IgD-negative memory B cell (primary cell): ENCODE results near the gene CCDC116. TPM values are rescaled to one million over a fixed set of nuclear protein-coding genes. Genes with fewer than 3 reads are reported as not detected.

ENCODE experiments used
- H3K27ac Mint-ChIP-seq, 3 donors: one replicate each; pipeline ENCODE4 v1.8.0; 2020 to 2022; ENCODE audit warnings: mild to moderate bottlenecking in 3 of 3, mixed read lengths in 3 of 3, moderate library complexity in 1 of 3
- H3K27me3 Mint-ChIP-seq: one replicate; pipeline ENCODE4 v1.8.0; 2021; ENCODE audit warnings: mixed read lengths
- H3K36me3 Mint-ChIP-seq: one replicate; pipeline ENCODE4 v1.8.0; 2020; ENCODE audit warnings: mild to moderate bottlenecking, mixed read lengths
- H3K4me1 Mint-ChIP-seq, 3 donors: one replicate each; pipeline ENCODE4 v1.8.0; 2020 to 2022; ENCODE audit warnings: mixed read lengths in 3 of 3, mild to moderate bottlenecking in 1 of 3
- H3K4me3 Mint-ChIP-seq, 4 donors: one replicate each; pipeline ENCODE4 v1.8.0; 2020 to 2022; ENCODE audit warnings: mild to moderate bottlenecking in 4 of 4, mixed read lengths in 4 of 4, moderate library complexity in 3 of 4
- H3K9me3 Mint-ChIP-seq, 3 donors: one replicate each; pipeline ENCODE4 v1.8.0; 2020 to 2021; ENCODE audit warnings: mixed read lengths in 3 of 3, mild to moderate bottlenecking in 1 of 3
- polyA plus RNA-seq: library from polyadenylated mRNA; unstranded; fragments of 300-500 nt; fragmentation: Illumina TruSeq; gene quantifications from one replicate; pipeline ENCODE4 v1.2.3, GENCODE V29; 2021

CCDC116 gene
- polyA plus RNA-seq, 1 donor from 2014 or later: 0.11 TPM

DNA sequence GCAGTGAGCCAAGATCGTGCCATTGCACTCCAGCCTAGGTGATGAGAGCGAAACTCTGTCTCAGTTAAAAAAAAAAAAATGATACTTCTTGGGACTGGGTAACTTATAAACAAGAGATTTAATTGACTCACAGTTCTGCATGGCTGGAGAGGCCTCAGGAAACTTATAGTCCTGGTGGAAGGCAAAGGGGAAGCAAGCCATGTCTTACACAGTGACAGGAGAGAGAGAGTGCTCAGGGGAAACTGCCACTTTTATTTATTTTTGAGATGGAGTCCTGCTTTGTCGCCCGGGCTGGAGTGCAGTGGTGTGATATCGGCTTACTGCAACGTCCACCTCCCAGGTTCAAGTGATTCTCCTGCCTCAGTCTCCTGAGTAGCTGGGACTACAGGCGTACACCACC, 17.7 kb downstream of the CCDC116 start:
- Mint-ChIP-seq H3K27me3 (no peaks in the 10 kb centered on the region), H3K4me1 (peaks cover 11 to 20% (median 18%) of the 10 kb centered on the region in 3 donors), H3K36me3 (peaks cover 3% of the 10 kb centered on the region), H3K27ac (no peak overlapping the region), H3K9me3 (no peaks in the 10 kb centered on the region), H3K4me3 (peak overlapping the region in 2 of 4 donors; percentile 80 to 91)

GRCh38 chr22:21650823-21651520, 18.4 kb downstream of the CCDC116 start:
- Mint-ChIP-seq H3K27me3 (no peaks in the 10 kb centered on the region), H3K4me3 (peak overlapping the region; percentile 86 to 94 (median 92)), H3K27ac (peak overlapping the region in 1 of 3 donors; percentile 4), H3K9me3 (no peaks in the 10 kb centered on the region), H3K36me3 (peaks cover 3% of the 10 kb centered on the region), H3K4me1 (peaks cover 11 to 20% (median 18%) of the 10 kb centered on the region in 3 donors)

GRCh38 chr22:21651521-21652009, 19.0 kb downstream of the CCDC116 start:
- Mint-ChIP-seq H3K9me3 (no peaks in the 10 kb centered on the region), H3K4me1 (peaks cover 12 to 18% (median 17%) of the 10 kb centered on the region in 3 donors), H3K4me3 (peak overlapping the region; percentile 86 to 94 (median 92)), H3K27me3 (no peaks in the 10 kb centered on the region), H3K27ac (peak overlapping the region in 2 of 3 donors; percentile 54 to 68), H3K36me3 (peaks cover 3% of the 10 kb centered on the region)

GRCh38 chr22:21652010-21652546, 19.5 kb downstream of the CCDC116 start:
- peaks cover 2% of the 10 kb centered on the region for H3K36me3 Mint-ChIP-seq
- no peaks in the 10 kb centered on the region for H3K9me3 Mint-ChIP-seq
- peak overlapping the region; percentile 86 to 94 (median 92) for H3K4me3 Mint-ChIP-seq
- no peaks in the 10 kb centered on the region for H3K27me3 Mint-ChIP-seq
- H3K27ac Mint-ChIP-seq: peak overlapping the region in 2 of 3 donors; percentile 54 to 68
- H3K4me1 Mint-ChIP-seq: peaks cover 13 to 19% (median 14%) of the 10 kb centered on the region in 3 donors

DNA sequence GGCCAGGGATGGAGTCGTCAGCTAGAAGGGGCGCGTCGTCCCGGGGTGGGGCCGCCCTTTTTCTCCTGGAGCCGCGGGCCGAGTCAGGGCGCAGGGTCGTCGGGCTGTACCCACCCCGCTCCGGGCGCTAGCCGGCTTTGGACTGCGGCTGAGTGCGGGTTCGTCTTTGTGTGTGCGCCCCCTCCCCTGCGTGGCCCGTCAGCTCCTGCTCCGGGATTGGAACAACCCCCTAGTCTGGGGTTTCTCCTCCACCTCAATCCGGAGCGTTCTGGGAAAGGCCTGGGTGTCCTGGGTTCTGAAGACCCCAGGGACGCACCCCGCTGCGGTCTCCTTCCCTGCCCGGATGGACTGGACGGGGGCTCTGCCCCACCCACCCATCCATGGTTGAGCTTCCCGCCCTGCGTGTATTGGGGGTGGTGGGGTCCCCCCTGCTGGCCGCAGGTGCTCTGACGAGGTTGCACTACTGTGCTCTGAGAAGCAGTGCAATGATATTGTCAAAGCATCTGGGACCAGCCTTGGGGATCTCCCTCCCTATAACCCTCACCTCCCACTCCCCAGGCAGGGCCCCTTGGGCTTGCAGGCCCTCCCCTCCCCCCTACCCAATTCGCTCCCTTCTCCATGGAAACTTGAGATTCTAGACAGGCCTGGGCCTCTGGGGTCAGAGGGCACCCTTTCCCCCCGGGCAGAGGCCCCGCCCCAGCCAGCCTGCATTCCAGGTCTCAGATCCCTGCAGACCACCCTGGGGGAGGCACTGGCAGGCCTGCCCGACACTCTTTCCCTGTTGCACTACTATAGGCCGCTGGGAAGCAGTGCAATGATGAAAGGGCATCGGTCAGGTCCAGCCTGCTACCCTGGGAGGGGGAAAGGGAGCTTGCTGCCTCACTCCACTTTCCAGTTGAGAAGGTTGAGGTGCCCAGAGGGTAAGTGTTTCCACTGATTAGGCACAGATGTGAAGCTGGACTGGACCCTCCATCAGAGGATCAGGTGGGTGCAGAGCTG, 20.3 kb downstream of the CCDC116 start:
- Mint-ChIP-seq H3K4me1 (peaks cover 13 to 19% (median 14%) of the 10 kb centered on the region in 3 donors), H3K9me3 (no peaks in the 10 kb centered on the region), H3K27me3 (no peaks in the 10 kb centered on the region), H3K36me3 (peaks cover 2% of the 10 kb centered on the region), H3K27ac (peak overlapping the region in 2 of 3 donors; percentile 12 to 39), H3K4me3 (peak overlapping the region; percentile 30 to 94 (median 76))

- Mint-ChIP-seq H3K27me3 (no peaks in the 10 kb centered on the region), H3K36me3 (no peaks in the 10 kb centered on the region), H3K27ac (no peak overlapping the region)
These were observed 24.4 kb downstream of the CCDC116 start for GRCh38 chr22:21657020-21657359.

DNA sequence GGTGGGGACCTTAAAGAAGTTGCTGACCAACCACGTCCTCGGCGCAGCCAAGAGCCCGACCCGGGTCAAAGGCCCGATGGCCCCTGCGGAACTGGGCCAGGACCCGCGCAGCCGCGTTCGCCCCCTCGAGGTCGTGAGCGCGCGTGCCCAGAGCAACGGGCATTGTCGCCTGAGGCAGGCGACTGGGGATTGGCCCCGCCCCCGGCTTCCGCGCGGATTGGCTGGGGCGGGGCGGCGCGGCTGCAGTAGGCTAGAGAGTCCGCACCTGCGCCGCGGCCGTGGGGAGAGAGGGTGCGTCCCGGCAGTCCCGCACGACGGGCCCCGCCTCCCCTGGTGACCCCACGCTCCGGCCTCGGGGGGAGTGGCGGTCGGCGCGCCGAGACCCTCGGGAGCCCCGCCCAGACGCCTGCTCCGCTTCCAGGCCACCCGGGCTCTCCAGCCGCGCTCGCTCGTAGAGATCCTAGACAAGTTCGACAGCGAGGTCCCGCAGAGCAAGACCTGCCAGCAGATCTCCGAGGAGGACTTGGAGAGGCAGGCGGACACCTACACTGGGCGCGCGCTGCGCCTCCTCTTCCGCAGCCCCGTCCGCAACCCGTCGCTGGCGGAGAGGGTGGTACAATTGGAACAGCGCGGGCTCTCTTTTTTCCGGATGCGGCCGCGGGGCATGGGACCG, 24.9 kb downstream of the CCDC116 start:
- H3K9me3 Mint-ChIP-seq: no peaks in the 10 kb centered on the region
- H3K27ac Mint-ChIP-seq: no peak overlapping the region
- peak overlapping the region; percentile 57 to 96 (median 90) for H3K4me3 Mint-ChIP-seq
- no peaks in the 10 kb centered on the region for H3K27me3 Mint-ChIP-seq
- peaks cover 4 to 8% (median 8%) of the 10 kb centered on the region in 3 donors for H3K4me1 Mint-ChIP-seq
- no peaks in the 10 kb centered on the region for H3K36me3 Mint-ChIP-seq

More at GRCh38 chr22:21657020-21657359, 24.4 kb downstream of the CCDC116 start:
- Mint-ChIP-seq H3K9me3 (no peaks in the 10 kb centered on the region), H3K4me3 (peak overlapping the region; percentile 80 to 89 (median 84)), H3K4me1 (peaks cover 5 to 9% (median 8%) of the 10 kb centered on the region in 3 donors)

DNA sequence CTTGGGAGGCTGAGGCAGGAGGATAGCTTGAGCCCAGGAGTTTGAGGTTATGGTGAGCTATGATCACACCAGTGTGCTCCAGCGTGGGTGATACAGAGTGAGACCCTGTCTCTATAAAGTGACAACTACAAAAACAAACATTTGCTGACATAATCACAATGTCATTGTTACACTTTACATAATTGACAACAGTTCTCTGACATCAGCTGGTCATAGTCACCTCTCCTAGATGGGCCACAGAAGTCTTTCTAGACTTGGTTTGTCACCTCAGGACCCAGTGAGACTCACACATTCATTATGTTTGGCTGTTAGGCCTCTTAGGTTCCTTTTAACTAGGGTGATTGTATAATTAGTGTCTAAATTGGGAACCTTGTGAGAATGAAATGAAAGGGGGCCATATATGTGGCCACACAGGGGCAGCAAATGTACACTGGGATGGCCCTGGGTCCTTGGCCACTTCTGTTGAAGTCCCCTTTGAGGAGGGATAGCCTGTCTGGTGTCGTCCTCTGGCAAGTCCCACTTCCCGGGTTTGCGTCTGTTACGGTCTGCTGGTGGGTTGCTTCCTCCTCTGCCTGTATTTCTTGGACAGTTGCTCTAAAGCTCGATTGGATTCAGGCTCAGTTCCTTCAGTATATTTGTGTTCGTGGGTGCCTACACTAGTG, 27.4 kb downstream of the CCDC116 start:
- Mint-ChIP-seq H3K27me3 (no peaks in the 10 kb centered on the region), H3K9me3 (no peaks in the 10 kb centered on the region), H3K4me3 (peak overlapping the region in 1 of 4 donors; percentile 69), H3K27ac (no peak overlapping the region), H3K4me1 (peaks cover 4 to 9% (median 8%) of the 10 kb centered on the region in 3 donors), H3K36me3 (no peaks in the 10 kb centered on the region)

GRCh38 chr22:21660904-21661303, 28.3 kb downstream of the CCDC116 start:
- Mint-ChIP-seq H3K36me3 (no peaks in the 10 kb centered on the region), H3K9me3 (no peaks in the 10 kb centered on the region), H3K27ac (no peak overlapping the region), H3K27me3 (no peaks in the 10 kb centered on the region), H3K4me3 (peak overlapping the region in 1 of 4 donors; percentile 1), H3K4me1 (peaks cover 4 to 11% (median 8%) of the 10 kb centered on the region in 3 donors)

GRCh38 chr22:21661991-21662390, 29.4 kb downstream of the CCDC116 start:
- Mint-ChIP-seq H3K9me3 (no peaks in the 10 kb centered on the region), H3K4me3 (peak overlapping the region in 1 of 4 donors; percentile 26), H3K4me1 (peaks cover 4 to 8% (median 4%) of the 10 kb centered on the region in 3 donors)

DNA sequence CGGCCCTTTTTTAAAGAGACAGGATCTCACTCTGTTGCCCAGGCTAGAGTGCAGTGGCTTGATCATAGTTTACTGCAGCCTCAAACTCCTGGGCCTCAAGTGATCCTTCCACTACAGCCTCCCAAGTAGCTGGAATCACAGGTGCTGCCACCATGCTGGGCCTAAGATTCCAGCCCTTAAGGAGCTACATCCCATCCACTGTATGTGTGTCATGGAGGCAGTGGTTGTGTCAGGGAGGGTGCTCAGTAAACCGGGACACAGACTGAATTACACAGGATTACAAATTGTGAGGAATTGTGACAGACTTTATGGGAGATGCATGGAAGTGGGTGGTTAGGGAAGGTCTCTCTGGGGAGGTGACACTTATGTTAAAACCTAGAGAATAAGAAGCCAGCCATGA, 31.2 kb downstream of the CCDC116 start:
- no peaks in the 10 kb centered on the region for H3K27me3 Mint-ChIP-seq
- no peaks in the 10 kb centered on the region for H3K36me3 Mint-ChIP-seq
- peak overlapping the region in 3 of 4 donors; percentile 42 to 82 (median 58) for H3K4me3 Mint-ChIP-seq
- no peaks in the 10 kb centered on the region for H3K9me3 Mint-ChIP-seq
- H3K4me1 Mint-ChIP-seq: peaks cover 4 to 9% (median 5%) of the 10 kb centered on the region in 3 donors
- H3K27ac Mint-ChIP-seq: peak overlapping the region; percentile 22 to 80 (median 73)

More at GRCh38 chr22:21661991-21662390, 29.4 kb downstream of the CCDC116 start:
- no peaks in the 10 kb centered on the region for H3K27me3 Mint-ChIP-seq
- no peaks in the 10 kb centered on the region for H3K36me3 Mint-ChIP-seq
- H3K27ac Mint-ChIP-seq: no peak overlapping the region

DNA sequence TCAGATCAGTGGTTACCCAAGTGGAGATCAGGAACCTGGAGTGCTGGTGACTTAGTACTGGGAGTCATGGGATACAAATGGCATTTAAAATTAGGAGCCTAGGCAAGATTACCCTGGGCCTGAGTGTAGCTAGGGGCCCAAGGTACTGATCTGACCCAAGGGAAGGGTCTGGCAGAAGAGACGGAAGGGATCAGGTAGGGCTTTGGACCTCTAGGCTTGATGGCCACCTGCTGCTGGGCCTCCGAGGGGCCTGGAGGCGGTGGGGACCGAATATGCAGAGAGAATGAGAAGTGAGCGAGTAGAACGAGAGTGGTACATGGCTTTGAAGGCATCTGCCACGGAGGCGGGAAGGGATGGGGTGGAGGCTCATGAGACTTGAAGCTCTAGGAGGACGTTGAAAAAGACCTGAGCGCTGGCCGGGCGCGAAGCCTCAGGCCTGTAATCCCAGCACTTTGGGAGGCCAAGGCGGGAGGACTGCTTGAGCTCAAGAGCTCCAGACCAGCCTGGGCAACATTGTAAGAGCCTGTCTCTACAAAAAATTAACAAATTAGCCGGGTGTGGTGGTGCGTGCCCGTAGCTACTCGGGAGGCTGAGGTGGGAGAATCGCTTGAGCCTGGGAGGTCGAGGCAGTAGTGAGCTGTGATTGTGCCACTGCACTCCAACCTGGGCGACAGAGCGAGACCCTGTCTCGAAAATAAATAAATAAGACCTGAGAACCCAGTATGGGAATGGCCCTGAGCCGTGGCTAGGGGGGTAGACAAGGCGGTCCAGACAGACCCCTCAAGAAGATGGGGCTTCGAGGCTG, 32.7 kb downstream of the CCDC116 start:
- H3K4me3 Mint-ChIP-seq: peak overlapping the region; percentile 97 to 100 (median 99)
- no peaks in the 10 kb centered on the region for H3K9me3 Mint-ChIP-seq
- H3K36me3 Mint-ChIP-seq: no peaks in the 10 kb centered on the region
- peak overlapping the region; percentile 82 to 99 (median 96) for H3K27ac Mint-ChIP-seq
- no peaks in the 10 kb centered on the region for H3K27me3 Mint-ChIP-seq
- peaks cover 5 to 15% (median 6%) of the 10 kb centered on the region in 3 donors for H3K4me1 Mint-ChIP-seq

- H3K36me3 Mint-ChIP-seq: no peaks in the 10 kb centered on the region
These were observed 34.2 kb downstream of the CCDC116 start for GRCh38 chr22:21666786-21667185.

More at GRCh38 chr22:21666786-21667185, 34.2 kb downstream of the CCDC116 start:
- H3K4me3 Mint-ChIP-seq: peak overlapping the region; percentile 97 to 100 (median 99)
- H3K9me3 Mint-ChIP-seq: no peaks in the 10 kb centered on the region
- H3K27me3 Mint-ChIP-seq: no peaks in the 10 kb centered on the region
- peaks cover 4 to 15% (median 5%) of the 10 kb centered on the region in 3 donors for H3K4me1 Mint-ChIP-seq
- H3K27ac Mint-ChIP-seq: peak overlapping the region; percentile 82 to 99 (median 96)
